Motor neuron (in vitro differentiated cells): ENCODE data around the gene ZRANB1. TPM values are rescaled to one million over a fixed set of nuclear protein-coding genes. Genes with fewer than 3 reads are reported as not detected.

Source experiments
- ATAC-seq, 8 experiments: fragments of 200-7000 bp; cut with Tn5 transposase; replicated peaks in 6 of 8; 2 replicates each; pipeline ENCODE4 v1.8.0; 2021; ENCODE audit warnings: mild to moderate bottlenecking in 8 of 8, moderate library complexity in 8 of 8
- H3K27ac ChIP-seq, 2 donors: fragments of 250-450 bp; sonication (Bioruptor Pico); 2 replicates each; pipeline ENCODE4 v1.9.0; 2021; ENCODE audit warnings: antibody characterized with exemption in 2 of 2, mild to moderate bottlenecking in 2 of 2, moderate library complexity in 1 of 2
- H3K4me1 ChIP-seq, 2 donors: fragments of 250-450 bp; sonication (Bioruptor Pico); replicated peaks in 1 of 2; 2 replicates each; pipeline ENCODE4 v1.6.1; 2021; ENCODE audit warnings: antibody characterized with exemption in 2 of 2, mild to moderate bottlenecking in 2 of 2, moderate library complexity in 1 of 2
- H3K4me3 ChIP-seq, 5 donors: fragments of 250-450 bp; sonication (Bioruptor Pico); 2 replicates each; pipeline ENCODE4 v1.9.0; 2021; ENCODE audit warnings: antibody characterized with exemption in 5 of 5, mild to moderate bottlenecking in 5 of 5, moderate library complexity in 4 of 5
- WGBS, 10 experiments: fragments of 450-650 bp; shearing (Covaris generic); methylation state at CpG; one replicate each; pipeline ENCODE4 v1.0.0; 2022; 5-methylcytosine and 5-hydroxymethylcytosine counted together
- in situ Hi-C, 9 experiments: fragments of 400-800 bp; cut with MboI; loops; one replicate each; pipeline ENCODE4 v1.15.0; 2021; ENCODE audit warnings: low sequenced_read_pairs in 9 of 9, low pct_unique_long_range_greater_than_20kb in 2 of 9; ENCODE audit not compliant: unreplicated experiment in 9 of 9
- total RNA-seq, 8 experiments: library from RNA; unstranded; fragments of 300-600 nt; gene quantifications; 2 replicates each; pipeline versions ENCODE4 v1.2.3 to v1.2.4, GENCODE V29; 2022

The ZRANB1 gene
- total RNA-seq, result 10 to 100 TPM; 13.7 to 29.1 (median 23.7) TPM

DNA sequence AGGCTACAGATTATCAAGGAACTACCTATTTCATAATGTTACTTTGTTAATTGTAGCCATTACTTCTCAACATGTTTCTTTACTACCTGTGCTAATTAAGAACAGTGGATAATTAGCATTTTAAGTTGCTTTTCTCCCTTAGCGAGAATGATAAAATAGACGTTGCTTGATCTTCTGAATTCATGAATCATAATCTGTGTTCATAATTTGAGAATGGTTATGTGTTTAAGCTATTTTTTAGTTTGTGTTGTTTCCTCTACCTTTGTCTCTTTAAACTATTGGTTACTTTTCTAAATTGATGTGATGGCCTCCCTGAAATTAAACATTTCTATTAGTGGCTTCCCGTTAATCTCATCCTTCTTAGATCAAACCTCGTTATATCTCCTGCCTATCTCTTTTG is at the start of gene ZRANB1:
Gene ZRANB1 (plus strand): TSS at position 301 of the 400 bp plus-strand sequence. CDS start 371 bp downstream, outside the sequence.
- 50 to 100% (median 96%) methylated on average over 1 to 4 of the region's 4 CpGs; no CpG with 5 or more reads in 1 of the 10 experiments for WGBS, 10 experiments
- Histone ChIP-seq H3K27ac (no peak within 1 kb of the TSS), H3K4me1 (peaks cover 0 to 15% of the 10 kb centered on the region in 2 donors), H3K4me3 (no peak within 1 kb of the TSS)
- in situ Hi-C loops, result no loop called here
- ATAC-seq, result no peak

DNA sequence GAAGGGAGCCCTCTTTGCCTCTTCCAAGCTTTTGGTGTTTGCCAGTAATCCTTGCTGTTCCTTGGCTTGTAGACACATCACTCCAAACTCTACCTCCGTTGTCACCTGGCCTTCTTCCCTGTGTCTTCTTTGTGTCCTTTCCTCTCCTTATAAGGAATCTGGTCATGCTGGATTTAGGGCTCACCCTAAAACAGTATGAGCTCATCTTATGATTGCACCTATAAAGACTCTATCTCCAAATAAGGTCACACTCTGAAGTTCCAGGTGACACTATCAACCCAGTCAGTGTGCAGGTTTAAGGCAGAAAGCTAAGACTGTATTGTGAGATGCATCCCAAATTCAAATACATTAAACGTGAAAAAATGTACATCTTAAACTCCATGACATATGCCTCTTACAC is 49.0 kb upstream of the ZRANB1 start:
- Histone ChIP-seq H3K27ac (no peak overlapping the region), H3K4me3 (no peak overlapping the region), H3K4me1 (peaks cover 0 to 4% of the 10 kb centered on the region in 2 donors)
- in situ Hi-C loops, result no loop called here
- ATAC-seq, result no peak
- 0 to 92% (median 83%) methylated on average over 1 to 2 of the region's 2 CpGs; no CpG with 5 or more reads in 4 of the 10 experiments for whole genome bisulfite sequencing, 10 experiments

DNA sequence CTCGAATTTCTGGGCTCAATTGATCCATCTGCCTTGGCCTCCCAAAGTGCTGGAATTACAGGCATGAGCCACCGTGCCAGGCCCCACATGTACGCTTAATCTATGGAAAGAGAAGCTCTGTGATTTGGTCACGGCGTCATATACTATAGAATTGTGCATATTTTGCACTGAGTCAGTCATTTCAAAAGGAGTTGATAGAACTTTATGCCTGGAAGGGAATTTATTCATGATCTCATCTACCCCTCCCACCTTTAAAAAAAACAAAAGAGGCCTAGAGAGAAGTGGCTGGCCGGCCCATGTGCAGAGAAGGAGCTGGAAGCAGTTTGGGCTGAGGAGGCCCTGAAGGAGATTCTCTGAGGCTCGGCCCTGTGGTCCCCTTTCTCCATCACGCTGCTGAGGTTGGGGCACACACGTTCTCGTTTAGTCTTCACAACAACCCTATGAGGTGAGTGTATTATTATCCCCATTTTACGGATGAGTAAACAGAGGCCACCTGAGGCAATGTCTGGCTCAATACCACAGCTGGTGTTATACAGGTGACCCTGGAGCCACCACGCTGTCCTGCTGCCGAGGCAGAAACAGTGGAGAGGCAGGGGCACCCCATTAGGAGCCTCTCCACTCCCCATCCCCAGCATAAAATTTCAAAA is 47.2 kb upstream of the ZRANB1 start:
- ATAC-seq, result peak in 3 of 8 experiments; percentile 81 to 92 (median 84)
- H3K4me1 ChIP-seq, result peaks cover 4 to 7% of the 10 kb centered on the region in 2 donors
- no peak overlapping the region for H3K27ac ChIP-seq
- 0 to 100% (median 85%) methylated on average over 1 to 12 of the region's 13 CpGs for WGBS, 10 experiments
- in situ Hi-C loops, result no loop called here
- H3K4me3 ChIP-seq, result no peak overlapping the region

DNA sequence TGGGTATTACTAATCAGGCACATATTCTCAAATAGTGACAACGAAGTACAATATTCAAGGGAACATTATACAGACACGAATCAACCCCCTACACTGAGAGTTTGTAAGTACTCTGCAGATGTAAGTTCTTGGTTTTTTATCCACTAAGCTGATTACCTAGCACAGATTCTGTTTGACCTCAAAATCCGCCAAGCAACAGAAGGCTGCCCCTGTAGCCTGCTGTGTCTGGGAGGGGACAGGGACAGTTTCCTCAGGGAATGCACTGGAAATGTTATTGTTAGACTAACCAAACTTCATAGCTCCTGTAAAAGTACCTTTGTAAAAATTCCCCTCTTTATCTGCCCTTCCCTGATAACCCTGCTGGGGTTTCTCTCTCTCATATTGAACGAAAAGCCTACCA is 45.2 kb upstream of the ZRANB1 start:
- in situ Hi-C loops, result no loop called here
- ATAC-seq, result no peak
- no peak overlapping the region for H3K27ac ChIP-seq
- peaks cover 2 to 7% of the 10 kb centered on the region in 2 donors for H3K4me1 ChIP-seq
- WGBS, 10 experiments, result 17 to 89% (median 66%) methylated on average over 1 to 4 of the region's 4 CpGs
- H3K4me3 ChIP-seq, result no peak overlapping the region

DNA sequence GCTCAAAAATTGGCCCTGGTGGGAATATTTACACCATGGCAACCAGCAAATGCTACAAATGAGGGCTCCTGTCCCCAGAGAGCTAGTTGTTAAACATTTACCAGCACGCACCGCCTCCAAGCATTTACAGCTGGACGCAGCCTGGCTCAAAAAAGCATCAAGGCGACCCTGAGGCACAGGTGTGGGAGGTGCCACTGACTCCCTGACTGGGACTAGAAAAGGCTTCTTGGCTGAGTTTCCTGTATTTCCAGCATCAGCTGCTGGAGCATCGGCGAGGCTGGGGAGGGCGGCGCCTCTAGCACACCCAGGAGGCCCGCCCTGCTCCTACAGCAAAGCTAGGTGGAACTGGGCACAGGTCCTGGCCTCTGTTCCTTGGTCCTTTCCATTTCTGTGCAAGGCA is 43.5 kb upstream of the ZRANB1 start:
- H3K27ac ChIP-seq, result no peak overlapping the region
- in situ Hi-C loops, result no loop called here
- ATAC-seq, result peak in 2 of 8 experiments; percentile 24 to 58
- peaks cover 14 to 16% of the 10 kb centered on the region in 2 donors for H3K4me1 ChIP-seq
- no peak overlapping the region for H3K4me3 ChIP-seq
- WGBS, 10 experiments, result 60 to 67% (median 65%) methylated on average over 1 to 8 of the region's 9 CpGs; no CpG with 5 or more reads in 5 of the 10 experiments

DNA sequence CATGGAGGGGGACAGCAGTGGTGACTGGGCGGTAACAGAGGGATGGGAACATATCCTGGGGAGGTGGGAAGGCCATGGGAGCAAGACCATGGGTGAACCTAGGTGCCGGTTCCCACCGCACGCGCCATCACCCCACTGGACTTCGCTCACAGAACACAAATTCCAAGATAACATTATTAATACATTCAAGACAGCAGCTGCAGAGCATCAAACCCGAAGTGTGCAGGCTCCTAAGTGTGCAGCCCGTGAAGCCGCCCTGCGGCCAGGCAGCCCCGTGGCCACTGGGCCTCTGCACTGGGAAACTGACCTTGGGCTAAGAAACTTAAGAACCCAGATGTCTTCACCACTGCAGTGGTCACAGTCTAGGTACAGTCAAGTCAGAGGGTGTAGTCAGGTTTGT is 42.8 kb upstream of the ZRANB1 start:
- 87 to 100% (median 99%) methylated on average over 1 to 10 of the region's 11 CpGs; no CpG with 5 or more reads in 4 of the 10 experiments for WGBS, 10 experiments
- in situ Hi-C loops, result no loop called here
- Histone ChIP-seq H3K4me1 (peaks cover 14 to 16% of the 10 kb centered on the region in 2 donors), H3K27ac (no peak overlapping the region), H3K4me3 (no peak overlapping the region)
- ATAC-seq, result no peak

DNA sequence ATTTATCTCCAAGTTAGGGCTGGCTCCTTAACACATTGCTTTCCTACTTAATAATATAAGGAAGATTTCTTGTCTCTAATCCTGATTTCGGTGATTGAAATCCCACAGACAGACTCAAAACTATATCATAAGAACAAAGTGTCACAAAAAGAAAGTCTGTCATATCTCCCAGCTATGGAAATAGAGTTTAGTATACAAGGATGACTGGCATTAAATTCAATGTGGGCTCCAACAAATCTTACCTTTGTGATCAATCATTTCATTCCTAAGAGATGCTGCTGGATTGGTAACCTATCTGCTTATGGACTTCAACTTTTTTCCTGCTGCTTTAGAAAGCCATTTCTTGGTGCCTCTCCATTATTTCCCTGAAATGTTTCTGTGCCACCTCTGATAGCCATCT is 39.5 kb upstream of the ZRANB1 start:
- no peak overlapping the region for H3K4me3 ChIP-seq
- in situ Hi-C loops, result no loop called here
- WGBS, 10 experiments, result 75 to 100% (median 82%) methylated on average over 1 of the region's 1 CpG; no CpG with 5 or more reads in 6 of the 10 experiments

DNA sequence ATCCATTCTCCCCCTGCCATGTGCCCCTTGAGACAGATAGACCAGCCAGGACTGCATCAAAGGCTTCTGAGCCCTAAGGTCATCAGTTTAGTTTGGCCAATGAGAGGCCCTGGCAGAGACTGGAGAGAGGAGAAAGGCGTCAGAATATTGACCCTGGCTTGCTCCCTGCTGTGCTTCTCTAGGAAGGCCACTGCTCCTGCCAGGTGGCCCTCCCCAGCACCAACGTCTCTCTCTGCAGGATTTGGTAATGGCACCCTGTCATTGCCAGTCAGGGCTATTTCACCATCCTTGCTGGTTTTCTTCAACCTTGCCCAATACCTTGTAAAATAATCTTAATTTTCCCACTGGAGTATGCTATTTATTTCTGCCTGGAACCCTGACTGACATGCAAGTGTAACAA is 38.8 kb upstream of the ZRANB1 start:
- peak in 1 of 8 experiments; percentile 25 for ATAC-seq
- no peak overlapping the region for H3K27ac ChIP-seq
- 0 to 20% (median 13%) methylated on average over 1 to 2 of the region's 2 CpGs; no CpG with 5 or more reads in 4 of the 10 experiments for WGBS, 10 experiments

More for the DNA sequence above, 39.5 kb upstream of the ZRANB1 start:
- Histone ChIP-seq H3K4me1 (peaks cover 14 to 16% of the 10 kb centered on the region in 2 donors), H3K27ac (no peak overlapping the region)
- ATAC-seq, result no peak

DNA sequence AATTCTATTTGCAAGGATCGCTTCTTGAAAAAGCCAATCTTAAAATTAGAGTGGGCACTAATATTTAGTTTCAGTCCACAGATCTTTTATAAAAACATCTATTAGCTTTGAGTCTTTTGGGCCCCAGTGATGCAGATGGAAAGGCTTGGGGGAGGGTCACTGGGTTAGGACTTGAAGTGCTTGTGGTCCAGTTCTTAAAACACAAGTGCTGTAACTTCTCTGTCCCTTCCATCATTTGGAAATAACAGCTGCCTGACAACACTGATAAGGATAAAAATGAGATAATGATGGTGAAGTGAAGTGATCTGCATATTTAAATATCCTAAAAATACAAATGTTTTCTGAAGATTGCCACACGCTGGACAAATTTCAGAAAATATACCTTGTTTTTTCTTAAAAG is 37.1 kb upstream of the ZRANB1 start:
- H3K4me3 ChIP-seq, result no peak overlapping the region
- in situ Hi-C loops, result no loop called here
- H3K4me1 ChIP-seq, result peaks cover 7 to 16% of the 10 kb centered on the region in 2 donors
- 80 to 100% (median 90%) methylated on average over 1 to 2 of the region's 2 CpGs; no CpG with 5 or more reads in 3 of the 10 experiments for WGBS, 10 experiments
- no peak overlapping the region for H3K27ac ChIP-seq
- ATAC-seq, result no peak

More for the DNA sequence above, 38.8 kb upstream of the ZRANB1 start:
- in situ Hi-C loops, result no loop called here
- no peak overlapping the region for H3K4me3 ChIP-seq
- H3K4me1 ChIP-seq, result peaks cover 14 to 16% of the 10 kb centered on the region in 2 donors

DNA sequence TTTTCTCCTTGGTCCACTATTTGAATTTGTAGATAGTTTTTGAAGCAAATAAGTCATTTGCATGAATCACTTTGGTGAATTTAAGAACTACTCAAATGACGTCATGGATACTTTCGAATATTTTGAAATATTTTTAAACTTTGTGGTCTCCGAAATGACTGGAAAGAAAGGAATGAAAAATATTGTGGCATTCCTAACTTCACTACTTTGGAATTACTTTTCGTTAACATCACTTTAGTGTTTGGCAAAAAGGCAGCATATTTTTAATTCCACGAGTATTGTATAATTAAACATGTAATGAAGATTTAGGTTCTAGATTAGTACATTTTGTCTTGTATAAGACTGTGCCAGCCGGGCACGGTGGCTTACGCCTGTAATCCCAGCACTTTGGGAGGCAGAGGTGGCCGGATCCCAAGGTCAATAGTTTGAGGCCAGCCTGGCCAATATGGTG is 35.3 kb upstream of the ZRANB1 start:
- in situ Hi-C loops, result no loop called here
- Histone ChIP-seq H3K4me3 (no peak overlapping the region), H3K4me1 (peaks cover 12 to 16% of the 10 kb centered on the region in 2 donors), H3K27ac (no peak overlapping the region)
- ATAC-seq, result peak in 1 of 8 experiments; percentile 21
- WGBS, 10 experiments, result 0 to 97% (median 82%) methylated on average over 2 to 7 of the region's 9 CpGs; no CpG with 5 or more reads in 1 of the 10 experiments

DNA sequence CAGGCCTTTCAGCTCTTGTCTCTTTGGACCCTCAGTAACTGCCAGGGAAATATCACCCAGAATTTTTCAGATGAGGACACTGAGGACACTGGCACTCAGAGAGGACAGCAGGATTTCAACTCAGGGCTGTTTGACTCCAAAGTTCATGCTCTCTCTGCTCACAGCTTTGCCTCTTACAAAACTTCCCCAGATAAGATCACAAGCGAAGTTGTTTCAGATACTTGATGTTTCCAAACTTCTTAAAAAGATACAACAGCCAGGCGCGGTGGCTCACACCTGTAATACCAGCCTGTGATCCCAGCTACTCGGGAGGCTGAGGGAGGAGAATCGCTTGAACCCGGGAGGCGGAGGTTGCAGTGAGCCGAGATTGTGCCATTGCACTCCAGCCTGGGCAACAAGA is 32.4 kb upstream of the ZRANB1 start:
- no peak for ATAC-seq
- Histone ChIP-seq H3K4me1 (peaks cover 0 to 5% of the 10 kb centered on the region in 2 donors), H3K27ac (no peak overlapping the region), H3K4me3 (no peak overlapping the region)
- WGBS, 10 experiments, result 75 to 100% (median 96%) methylated on average over 1 to 7 of the region's 8 CpGs; no CpG with 5 or more reads in 3 of the 10 experiments
- in situ Hi-C loops, result no loop called here

DNA sequence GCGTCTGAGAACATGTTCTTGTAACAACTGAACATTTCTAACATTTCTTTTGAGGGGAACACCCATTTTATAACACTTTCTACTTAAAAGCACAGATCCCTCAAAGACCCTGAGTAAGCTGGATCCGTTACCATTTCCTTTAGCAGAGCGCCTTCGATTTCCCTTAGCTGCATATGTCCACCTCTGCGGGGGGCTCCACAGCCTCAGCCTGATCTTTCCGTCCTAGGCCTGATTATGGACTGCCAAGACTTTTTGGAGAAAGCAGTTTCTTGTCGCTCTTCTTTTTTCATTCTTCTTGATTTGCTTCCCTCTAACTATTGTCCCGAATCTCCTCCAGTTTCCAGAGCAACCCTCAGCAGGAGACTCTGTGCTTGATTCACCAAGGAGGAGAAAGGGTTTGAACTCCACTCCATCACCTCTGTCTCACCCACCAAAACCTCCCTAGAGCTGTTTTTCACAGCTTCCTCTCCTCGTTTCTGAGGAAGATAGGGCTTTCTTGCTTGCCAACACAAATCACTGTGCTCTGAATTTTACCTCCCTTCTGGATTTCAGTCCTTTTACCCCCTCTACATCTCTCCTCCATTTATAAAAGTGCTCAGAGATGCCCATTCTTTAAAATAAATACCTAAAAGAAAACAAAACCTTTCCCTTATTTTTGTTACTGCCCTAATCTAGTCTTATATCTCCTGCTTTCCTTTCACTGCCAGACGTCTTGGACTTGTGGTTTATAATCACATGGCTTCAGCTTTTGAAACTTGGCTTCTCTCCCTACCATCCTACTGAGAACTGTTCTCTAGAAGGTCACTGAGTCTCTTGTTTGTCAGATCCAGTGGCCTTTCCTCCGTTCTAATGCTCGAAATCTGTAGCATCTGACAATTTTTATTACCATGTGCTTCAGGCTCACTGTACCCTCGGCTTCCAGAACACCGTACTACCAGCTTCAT is 30.5 kb upstream of the ZRANB1 start:
- in situ Hi-C loops, result no loop called here
- peak in 1 of 8 experiments; percentile 30 for ATAC-seq
- Histone ChIP-seq H3K4me1 (peaks cover 7 to 9% of the 10 kb centered on the region in 2 donors), H3K27ac (peak overlapping the region in 1 of 2 donors; percentile 28), H3K4me3 (no peak overlapping the region)
- 22 to 86% (median 46%) methylated on average over 1 to 14 of the region's 14 CpGs for WGBS, 10 experiments
